H9 (cell line): ENCODE measurements around the gene NDUFB11. TPM values are rescaled to one million over a fixed set of nuclear protein-coding genes. Genes with fewer than 3 reads are reported as not detected.

Experiments used
- DNase-seq: peaks from one replicate; pipeline ENCODE4 v3.0.0-alpha.2; 2017
- H2AFZ ChIP-seq: one replicate; pipeline ENCODE4 v1.6.1; 2013; ENCODE audit warnings: mild to moderate bottlenecking, low read length, control low read depth, moderate library complexity
- H2AK5ac ChIP-seq: 2 replicates; pipeline ENCODE4 v1.6.1; 2013; ENCODE audit warnings: low read length, control low read depth, mixed read lengths; ENCODE audit not compliant: insufficient read length
- H2BK120ac ChIP-seq: one replicate; pipeline ENCODE4 v1.6.1; 2013; ENCODE audit warnings: low read depth, mild to moderate bottlenecking, low read length, control low read depth, inconsistent platforms; ENCODE audit not compliant: poor library complexity, severe bottlenecking
- H2BK12ac ChIP-seq: 2 replicates; pipeline ENCODE4 v1.6.1; 2013; ENCODE audit warnings: low read length, control low read depth, mixed read lengths, low read depth; ENCODE audit not compliant: insufficient read length
- H2BK15ac ChIP-seq: 2 replicates; pipeline ENCODE4 v1.6.1; 2013; ENCODE audit warnings: low read depth, low read length, control low read depth
- H2BK20ac ChIP-seq: one replicate; pipeline ENCODE4 v1.6.1; 2013; ENCODE audit warnings: low read depth, mild to moderate bottlenecking, low read length, control low read depth, inconsistent platforms; ENCODE audit not compliant: poor library complexity, severe bottlenecking
- H2BK5ac ChIP-seq: 2 replicates; pipeline ENCODE4 v1.6.1; 2013; ENCODE audit warnings: low read length, control low read depth, mixed read lengths; ENCODE audit not compliant: insufficient read length
- H3K14ac ChIP-seq: 2 replicates; pipeline ENCODE4 v1.6.1; 2013; ENCODE audit warnings: low read length, control low read depth; ENCODE audit not compliant: insufficient read depth
- H3K18ac ChIP-seq: 2 replicates; pipeline ENCODE4 v1.6.1; 2013; ENCODE audit warnings: low read depth, mild to moderate bottlenecking, mixed read lengths, low read length, control low read depth; ENCODE audit not compliant: insufficient read length
- H3K23ac ChIP-seq: 2 replicates; pipeline ENCODE4 v1.6.1; 2013; ENCODE audit warnings: low read length, control low read depth, mixed read lengths, low read depth; ENCODE audit not compliant: insufficient read length
- H3K23me2 ChIP-seq: 2 replicates; pipeline ENCODE4 v1.6.1; 2013; ENCODE audit warnings: low read depth, mild to moderate bottlenecking, mixed read lengths, low read length, control low read depth; ENCODE audit not compliant: insufficient read length, poor library complexity, severe bottlenecking
- H3K27ac ChIP-seq: 2 replicates; pipeline ENCODE4 v1.5.1; 2013; ENCODE audit warnings: low read length, control low read depth, mixed read lengths, low read depth; ENCODE audit not compliant: insufficient read length
- H3K27me3 ChIP-seq: 2 replicates; pipeline ENCODE4 v1.6.1; 2013; ENCODE audit warnings: low read length, control low read depth, inconsistent platforms; ENCODE audit not compliant: insufficient read depth
- H3K4ac ChIP-seq: 2 replicates; pipeline ENCODE4 v1.6.1; 2013; ENCODE audit warnings: low read depth, mild to moderate bottlenecking, control low read depth, inconsistent platforms, low read length, moderate library complexity
- H3K4me1 ChIP-seq: 2 replicates; pipeline ENCODE4 v1.6.1; 2013; ENCODE audit warnings: low read length, control low read depth, inconsistent platforms; ENCODE audit not compliant: insufficient read depth
- H3K4me2 ChIP-seq: 2 replicates; pipeline ENCODE4 v1.6.1; 2013; ENCODE audit warnings: low read length, control low read depth, mixed read lengths; ENCODE audit not compliant: insufficient read length, insufficient read depth
- H3K56ac ChIP-seq: 2 replicates; pipeline ENCODE4 v1.6.1; 2013; ENCODE audit warnings: low read depth, mild to moderate bottlenecking, mixed read lengths, low read length, control low read depth; ENCODE audit not compliant: insufficient read length
- H3K79me1 ChIP-seq: 2 replicates; pipeline ENCODE4 v1.6.1; 2013; ENCODE audit warnings: low read depth, mild to moderate bottlenecking, moderate library complexity, low read length, control low read depth, inconsistent platforms; ENCODE audit not compliant: insufficient read depth, poor library complexity, severe bottlenecking
- H3K79me2 ChIP-seq: 2 replicates; pipeline ENCODE4 v1.6.1; 2013; ENCODE audit warnings: low read length, control low read depth, inconsistent platforms; ENCODE audit not compliant: insufficient read depth
- H3K9ac ChIP-seq: 2 replicates; pipeline ENCODE4 v1.6.1; 2013; ENCODE audit warnings: low read length, control low read depth, mixed read lengths; ENCODE audit not compliant: insufficient read length; ENCODE audit errors: extremely low read depth
- H3K9me3 ChIP-seq: one replicate; pipeline ENCODE4 v1.6.1; 2013; ENCODE audit warnings: low read depth, low read length, inconsistent platforms; ENCODE audit not compliant: control insufficient read depth
- H3T11ph ChIP-seq: one replicate; pipeline ENCODE4 v1.6.1; 2013; ENCODE audit warnings: mild to moderate bottlenecking, low read length, control low read depth, inconsistent platforms
- H4K20me1 ChIP-seq: one replicate; pipeline ENCODE4 v1.6.1; 2013; ENCODE audit not compliant: control insufficient read depth, insufficient read length, insufficient read depth
- H4K5ac ChIP-seq: 2 replicates; pipeline ENCODE4 v1.6.1; 2013; ENCODE audit warnings: low read depth, mild to moderate bottlenecking, mixed read lengths, low read length, control low read depth; ENCODE audit not compliant: insufficient read length
- H4K8ac ChIP-seq: replicated peaks from 2 replicates; pipeline ENCODE4 v1.6.1; 2013; ENCODE audit warnings: low read length, control low read depth, mixed read lengths, low read depth; ENCODE audit not compliant: insufficient read length
- H4K91ac ChIP-seq: 2 replicates; pipeline ENCODE4 v1.6.1; 2013; ENCODE audit warnings: low read depth, mild to moderate bottlenecking, moderate library complexity, mixed read lengths, low read length, control low read depth; ENCODE audit not compliant: insufficient read length
- H3K27ac Mint-ChIP-seq, 3 experiments: 2 replicates in 2 of 3; 3 replicates in 1 of 3; pipeline ENCODE4 v1.8.0; 2020 to 2021; ENCODE audit warnings: mixed read lengths in 3 of 3, mild to moderate bottlenecking in 1 of 3, moderate library complexity in 1 of 3
- H3K27me3 Mint-ChIP-seq: 2 replicates; pipeline ENCODE4 v1.8.0; 2021; ENCODE audit warnings: low read depth, mild to moderate bottlenecking, moderate library complexity, mixed read lengths
- H3K36me3 Mint-ChIP-seq, 3 experiments: 2 replicates in 2 of 3; 3 replicates in 1 of 3; pipeline ENCODE4 v1.8.0; 2020 to 2021; ENCODE audit warnings: low read depth in 3 of 3, mixed read lengths in 3 of 3; ENCODE audit not compliant: insufficient read depth in 1 of 3
- H3K4me1 Mint-ChIP-seq, 2 experiments: 2 replicates each; pipeline ENCODE4 v1.8.0; 2020; ENCODE audit warnings: mixed read lengths in 2 of 2
- H3K4me3 Mint-ChIP-seq, 2 experiments: 2 replicates in 1 of 2; 3 replicates in 1 of 2; pipeline ENCODE4 v1.8.0; 2020 to 2021; ENCODE audit warnings: mild to moderate bottlenecking in 2 of 2, mixed read lengths in 2 of 2, moderate library complexity in 1 of 2
- H3K9me3 Mint-ChIP-seq, 2 experiments: 2 replicates in 1 of 2; 3 replicates in 1 of 2; pipeline ENCODE4 v1.8.0; 2020; ENCODE audit warnings: mild to moderate bottlenecking in 2 of 2, mixed read lengths in 2 of 2, moderate library complexity in 1 of 2
- CTCF ChIP-seq: fragments of 200-600 bp; sonication (generic); conservative IDR thresholded peaks from 3 replicates; pipeline ENCODE4 v1.8.0; 2021; ENCODE audit warnings: antibody characterized with exemption, mild to moderate bottlenecking
- WGBS: extraction: QIAGEN DNeasy Blood & Tissue Kit; methylation state at CpG from one replicate; pipeline ENCODE4 v1.1.7; 2013; ENCODE audit warnings: missing lambda C conversion rate, low lambda C conversion rate, mixed read lengths; ENCODE audit not compliant: insufficient read length; ENCODE audit errors: extremely low coverage; 5-methylcytosine and 5-hydroxymethylcytosine counted together
- total RNA-seq: library from RNA; stranded (reverse); gene quantifications from 2 replicates; pipeline ENCODE4 v1.2.1, GENCODE V29; 2021

NDUFB11 gene
- total RNA-seq, 1 experiment from 2014 or later, result 100 TPM

- H3K23me2 ChIP-seq, result peaks cover 15% of the 10 kb centered on the region
- no peak overlapping the region for H3K23ac ChIP-seq
- Mint-ChIP-seq H3K9me3 (peaks cover 17 to 43% of the 10 kb centered on the region in 2 experiments), H3K4me3 (peak overlapping the region; percentile 82 to 95), H3K27me3 (peaks cover 1% of the 10 kb centered on the region), H3K4me1 (peaks cover 16 to 25% of the 10 kb centered on the region in 2 experiments), H3K36me3 (peaks cover 21 to 28% (median 25%) of the 10 kb centered on the region in 3 experiments), H3K27ac (peak overlapping the region; percentile 57 to 83 (median 77); a peak in 5 of 7 replicates)
- no peaks in the 10 kb centered on the region for H3K27me3 ChIP-seq
- no peak overlapping the region for H2BK12ac ChIP-seq
- no peak overlapping the region for H3K56ac ChIP-seq
- H3K14ac ChIP-seq, result no peak overlapping the region
- H2AK5ac ChIP-seq, result no peak overlapping the region
- H2BK5ac ChIP-seq, result no peak overlapping the region
- peaks cover 4% of the 10 kb centered on the region; the same call in 1 of the 2 replicates for H3K4me1 ChIP-seq
- H2BK20ac ChIP-seq, result no peak overlapping the region
- H3K18ac ChIP-seq, result no peak overlapping the region
- no peak overlapping the region for H3K4ac ChIP-seq
- no peak overlapping the region for H2BK120ac ChIP-seq
- peak overlapping the region; percentile 75 for H3K4me2 ChIP-seq
- no peak overlapping the region for H2AFZ ChIP-seq
- no peak overlapping the region for H3T11ph ChIP-seq
- DNase-seq, result peak; percentile 95
- peaks cover 1% of the 10 kb centered on the region for H3K79me1 ChIP-seq
- H3K27ac ChIP-seq, result no peak overlapping the region
- WGBS, result no CpG with 5 or more reads among the region's 40 CpGs
- H4K20me1 ChIP-seq, result no peaks in the 10 kb centered on the region
- H2BK15ac ChIP-seq, result no peak overlapping the region
- H3K9ac ChIP-seq, result peak overlapping the region; percentile 73
- no peak overlapping the region for H4K5ac ChIP-seq
- no peak overlapping the region for H4K91ac ChIP-seq
- no peaks in the 10 kb centered on the region for H3K9me3 ChIP-seq
- TF ChIP-seq CTCF, result no peak
- H4K8ac ChIP-seq, result no peak overlapping the region
- peaks cover 15% of the 10 kb centered on the region; the same call in 1 of the 2 replicates for H3K79me2 ChIP-seq
These were observed 46.2 kb upstream of the NDUFB11 start for GRCh38 chrX:47190445-47191269.
